HG03432 (cell line): ENCODE measurements around the gene KREMEN1.

Source experiments
- ATAC-seq: cut with Tn5 transposase; IDR thresholded peaks from one replicate; pipeline ENCODE4 v1.9.1; 2021; ENCODE audit warnings: mild to moderate bottlenecking, moderate library complexity; ENCODE audit not compliant: unreplicated experiment

Gene KREMEN1

DNA sequence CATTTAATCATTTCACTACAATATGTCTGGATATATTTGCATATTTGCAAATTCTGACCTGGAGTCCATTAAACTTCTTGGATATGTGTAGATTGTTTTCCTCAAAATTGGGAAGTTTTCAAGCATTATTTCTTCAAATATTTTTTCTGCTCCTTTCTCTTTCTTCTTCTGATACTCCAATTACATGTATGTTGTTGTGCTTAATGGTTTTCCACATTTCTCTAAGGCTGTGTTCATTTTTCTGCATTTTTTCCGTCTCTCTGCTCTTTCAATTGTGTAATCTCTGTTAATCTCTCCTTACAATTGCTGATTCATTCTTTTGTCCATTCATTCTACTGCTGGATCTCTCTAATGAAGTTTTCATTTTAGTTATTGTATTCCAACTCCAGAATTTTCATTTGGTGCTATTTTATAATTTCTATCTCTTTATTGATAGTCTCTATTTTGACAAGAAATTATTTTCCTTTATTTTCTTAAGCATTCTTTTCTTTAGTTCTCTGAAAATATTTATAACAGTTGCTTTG is 102.5 kb downstream of the KREMEN1 start:
- no peak for ATAC-seq

DNA sequence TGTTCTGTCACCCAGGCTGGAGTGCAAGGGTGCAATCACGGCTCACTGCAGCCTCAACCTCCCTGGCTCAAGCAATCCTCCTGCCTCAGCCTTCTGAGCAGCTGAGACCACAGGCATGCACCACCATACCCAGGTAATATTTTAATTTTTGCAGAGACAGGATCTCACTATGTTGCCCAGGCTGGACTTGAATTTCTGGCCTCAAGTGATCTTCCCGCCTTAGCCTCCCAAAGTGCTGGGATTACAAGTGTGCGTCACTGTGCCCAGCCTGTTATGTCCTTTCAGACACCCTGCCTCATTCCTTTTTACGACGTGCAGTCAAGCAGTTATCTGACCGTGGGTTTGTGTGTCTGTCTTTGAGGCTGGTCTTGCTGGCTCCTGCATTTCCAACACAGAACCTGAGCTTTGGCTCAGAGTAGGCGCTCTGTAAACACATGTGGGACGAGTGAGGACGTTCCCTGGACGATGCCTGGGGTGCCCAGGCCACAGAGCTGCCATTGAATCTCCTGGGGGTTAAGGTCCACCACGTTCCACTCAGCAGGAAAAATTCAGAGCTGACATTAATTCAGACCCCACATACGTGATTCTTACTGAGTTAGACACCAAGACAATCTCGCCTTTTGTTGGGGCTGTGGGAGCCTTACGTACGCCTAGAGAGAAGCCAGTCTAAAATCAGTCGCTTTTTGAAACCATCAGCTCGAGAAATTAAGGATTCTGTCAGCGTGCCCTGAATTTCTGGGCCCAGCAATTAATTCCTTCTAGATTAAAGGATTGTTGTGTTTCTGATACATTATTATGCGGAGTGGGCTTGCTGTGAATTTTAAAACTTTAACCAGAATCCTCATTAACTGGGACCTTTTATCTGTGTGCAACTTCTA is 111.4 kb downstream of the KREMEN1 start:
- no peak for ATAC-seq

DNA sequence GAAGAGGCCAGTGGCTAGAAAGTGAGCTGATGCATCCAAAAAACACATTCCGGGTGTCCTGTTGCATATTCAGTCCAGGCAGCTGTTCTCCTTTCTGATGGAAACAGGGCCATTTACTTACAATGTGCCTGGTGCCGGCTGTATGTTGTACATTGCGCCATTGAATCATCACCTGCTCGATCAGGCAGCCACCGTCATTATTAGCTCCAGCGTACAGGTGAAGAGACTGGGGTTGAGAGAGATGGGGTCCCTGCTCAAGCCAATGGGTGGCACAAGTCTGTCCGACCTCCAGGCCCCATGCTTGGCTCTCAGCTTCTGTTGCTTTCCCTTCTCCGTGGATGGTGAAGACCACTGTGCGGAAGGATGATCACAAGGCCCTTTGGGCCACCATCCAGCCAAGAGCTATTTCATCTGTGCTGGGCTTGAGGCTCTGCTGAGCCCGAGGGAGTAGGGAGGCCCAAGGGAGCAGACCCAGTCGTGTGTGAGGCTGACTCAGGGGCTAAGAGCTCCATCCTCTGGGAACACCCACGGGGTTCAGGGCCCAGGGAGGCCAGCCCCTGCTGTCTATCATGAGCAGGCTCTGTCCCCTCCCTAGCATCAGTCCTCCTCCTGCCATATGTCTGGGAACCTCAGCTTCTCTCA is 112.1 kb downstream of the KREMEN1 start:
- no peak for ATAC-seq

DNA sequence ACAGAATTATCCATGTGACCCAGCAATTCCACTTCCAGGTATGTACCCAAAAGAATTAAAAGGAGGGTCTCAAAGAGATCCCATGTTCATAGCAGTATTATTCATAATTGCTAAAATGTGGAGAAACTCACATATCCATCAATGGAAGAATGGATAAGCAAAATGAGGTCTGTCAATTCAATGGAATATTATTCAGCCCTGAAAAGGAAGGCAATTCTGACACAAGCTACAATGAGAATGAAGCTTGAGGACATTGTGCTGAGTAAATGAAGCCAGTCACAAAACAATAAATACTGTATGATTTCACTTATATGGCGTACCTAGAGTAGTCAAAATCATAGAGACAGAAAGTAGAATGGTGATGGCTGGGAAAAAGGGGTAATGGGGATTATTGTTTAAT is 113.5 kb downstream of the KREMEN1 start:
- no peak for ATAC-seq

DNA sequence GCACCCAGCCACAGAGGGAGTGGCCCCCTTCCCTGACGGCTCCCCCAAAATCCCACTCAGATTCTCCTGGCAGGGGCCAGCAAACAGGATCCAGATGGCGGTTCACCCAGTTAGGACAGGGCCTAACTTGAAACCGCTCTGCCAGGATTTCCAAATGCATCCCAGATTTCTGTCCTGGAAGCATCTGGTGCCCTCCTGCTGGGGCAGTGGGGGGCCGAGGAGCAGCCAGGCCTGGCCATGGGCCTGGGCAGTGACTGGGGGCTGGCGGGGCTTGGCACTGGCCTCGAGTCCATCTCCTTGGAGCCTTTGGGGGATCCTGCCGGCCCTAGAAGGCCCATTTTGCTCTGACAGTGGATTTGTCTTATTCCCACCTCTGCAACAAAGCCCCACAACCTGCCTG is 115.0 kb downstream of the KREMEN1 start:
- ATAC-seq: no peak

DNA sequence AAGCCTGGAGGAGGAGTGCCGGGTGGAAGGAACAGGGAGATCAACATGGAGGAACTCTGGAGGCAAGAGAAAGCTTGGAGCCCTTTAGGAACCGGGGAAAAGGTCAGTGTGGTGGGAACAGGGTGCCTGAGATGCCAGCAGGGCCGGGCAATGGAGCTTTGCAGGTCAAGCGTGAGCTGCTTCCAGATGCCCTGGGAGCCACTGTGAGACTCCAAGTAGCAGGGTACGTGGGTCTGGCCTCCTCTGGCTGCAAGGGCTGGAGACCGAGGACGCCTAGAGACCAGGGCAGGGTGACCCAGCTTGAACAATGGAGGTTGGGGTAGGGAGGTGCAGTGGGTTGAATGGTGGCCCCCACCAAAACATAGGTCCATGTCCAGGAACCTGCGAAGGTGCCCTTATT is 117.2 kb downstream of the KREMEN1 start:
- ATAC-seq: no peak

DNA sequence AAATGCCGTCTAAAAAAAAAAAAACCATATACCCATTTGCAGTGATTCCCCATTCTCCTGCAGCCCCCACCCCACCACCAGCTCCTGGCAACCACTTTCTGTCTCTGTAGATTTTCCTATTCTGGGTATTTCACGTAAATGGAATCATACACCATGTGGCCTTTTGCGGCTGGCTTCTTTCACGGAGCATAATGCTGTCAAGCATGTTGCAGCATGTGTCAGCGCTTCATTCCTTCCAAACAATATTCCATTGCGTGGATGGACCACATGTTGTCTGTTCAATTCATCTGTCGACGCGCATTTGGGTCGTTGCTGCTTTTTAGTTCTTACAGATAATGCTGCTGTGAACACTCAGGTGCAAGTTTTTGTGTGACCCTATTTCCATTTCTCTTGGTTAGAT is 118.1 kb downstream of the KREMEN1 start:
- no peak for ATAC-seq

DNA sequence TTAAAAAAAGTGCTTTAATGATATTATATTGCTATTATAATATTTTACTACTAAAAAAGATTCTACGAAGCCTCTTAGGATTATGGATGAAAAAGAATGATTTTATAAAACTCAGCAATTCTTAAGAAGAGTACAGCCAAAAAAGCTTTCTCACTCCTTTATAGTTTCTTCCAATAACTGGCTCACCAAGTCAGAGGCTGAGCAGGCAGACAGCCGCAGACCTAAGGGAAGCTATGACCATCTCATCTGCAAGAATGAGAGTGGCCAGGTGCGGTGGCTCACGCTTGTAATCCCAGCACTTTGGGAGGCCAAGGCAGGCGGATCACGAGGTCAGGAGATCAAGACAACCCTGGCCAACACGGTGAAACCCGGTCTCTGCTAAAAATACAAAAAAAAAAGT is 120.2 kb downstream of the KREMEN1 start:
- ATAC-seq: no peak

DNA sequence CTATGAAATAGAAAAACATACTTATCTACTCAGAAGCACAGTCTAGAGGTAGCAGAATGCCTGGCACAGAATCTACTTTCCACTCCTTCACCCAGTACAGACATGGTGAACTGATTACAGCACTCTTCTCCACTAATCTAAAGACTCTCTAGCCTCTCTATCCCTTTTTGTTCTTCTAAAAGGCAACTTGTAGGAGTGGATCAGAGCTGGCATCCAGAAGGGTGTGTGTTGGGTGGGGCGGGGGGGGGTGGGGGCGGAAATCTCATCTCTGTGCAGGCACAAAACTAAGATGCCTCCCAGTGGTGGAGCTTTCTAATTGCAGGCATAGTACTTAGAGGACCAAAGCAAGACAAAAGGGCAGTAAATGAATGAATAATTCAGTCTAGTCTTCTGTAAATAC is 121.3 kb downstream of the KREMEN1 start:
- no peak for ATAC-seq

DNA sequence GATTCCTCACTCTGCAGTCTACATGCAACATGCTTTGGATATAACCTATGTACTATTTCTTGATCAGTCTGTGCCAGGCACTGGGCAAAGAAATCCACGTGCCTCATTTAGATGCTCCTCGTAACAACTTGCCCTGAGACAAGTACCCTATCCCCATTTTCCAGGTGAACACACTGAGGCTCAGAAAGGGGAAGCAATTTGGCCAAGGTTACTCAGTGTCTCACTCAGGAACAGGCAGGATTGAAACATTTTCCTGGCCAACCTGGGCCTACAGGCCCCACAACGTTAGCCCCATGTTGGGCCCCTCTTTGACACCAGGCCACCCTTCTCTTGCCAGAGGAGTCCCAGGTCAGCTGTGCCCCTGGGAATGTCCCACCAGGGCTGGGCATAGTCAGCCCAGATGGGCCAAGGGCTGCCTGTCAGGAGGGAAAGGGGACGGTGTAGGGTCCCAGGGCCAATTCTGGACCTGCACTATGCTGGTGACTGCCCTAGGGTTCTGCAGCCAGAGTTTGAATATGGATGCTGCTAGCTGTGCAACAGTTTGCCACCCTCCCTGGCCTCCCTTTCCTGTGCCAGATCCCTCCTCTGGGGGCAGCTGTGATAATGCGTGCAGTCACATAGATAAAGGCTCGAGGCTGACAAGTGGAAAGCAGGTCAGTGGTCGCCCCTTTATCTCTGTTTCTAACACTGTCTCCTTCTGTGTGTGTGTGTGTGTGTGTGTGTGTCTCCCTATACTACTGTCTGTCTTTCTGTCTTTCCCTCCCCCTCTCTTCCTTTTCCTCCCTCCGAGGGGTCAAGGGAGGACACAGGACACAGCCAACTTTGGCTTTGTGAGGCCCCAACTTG is 122.5 kb downstream of the KREMEN1 start:
- no peak for ATAC-seq

DNA sequence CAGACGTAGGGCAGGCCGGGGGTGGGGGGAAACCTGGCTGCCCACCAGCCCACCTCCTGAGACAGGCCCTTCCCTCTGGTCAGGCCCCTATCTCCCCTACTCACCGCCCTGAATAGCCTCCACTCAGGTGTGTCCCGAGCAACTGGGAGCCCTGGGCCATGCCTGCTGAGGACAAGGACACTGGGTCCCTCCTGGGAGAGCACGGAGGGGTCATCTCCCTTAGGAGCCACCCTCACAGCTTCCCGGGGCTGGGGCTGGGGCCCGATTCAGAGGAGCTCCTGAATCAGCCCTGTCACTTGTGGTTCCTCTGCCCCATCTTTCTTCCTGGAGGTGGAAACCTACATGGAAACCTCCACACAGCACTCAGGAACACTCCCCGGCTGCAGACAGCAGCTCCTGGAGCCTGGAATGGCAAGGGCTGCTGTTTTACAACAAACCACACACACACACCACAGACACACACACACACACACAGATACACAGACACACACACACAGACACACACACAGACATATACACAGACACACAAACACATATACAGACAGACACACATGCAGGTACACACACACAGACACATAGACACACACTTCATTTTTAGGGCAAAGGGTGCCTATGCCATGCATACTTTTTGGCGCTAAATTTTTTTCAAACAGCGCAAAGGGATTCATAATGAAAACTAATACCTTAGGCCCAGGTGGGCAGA is 123.3 kb downstream of the KREMEN1 start:
- no peak for ATAC-seq

DNA sequence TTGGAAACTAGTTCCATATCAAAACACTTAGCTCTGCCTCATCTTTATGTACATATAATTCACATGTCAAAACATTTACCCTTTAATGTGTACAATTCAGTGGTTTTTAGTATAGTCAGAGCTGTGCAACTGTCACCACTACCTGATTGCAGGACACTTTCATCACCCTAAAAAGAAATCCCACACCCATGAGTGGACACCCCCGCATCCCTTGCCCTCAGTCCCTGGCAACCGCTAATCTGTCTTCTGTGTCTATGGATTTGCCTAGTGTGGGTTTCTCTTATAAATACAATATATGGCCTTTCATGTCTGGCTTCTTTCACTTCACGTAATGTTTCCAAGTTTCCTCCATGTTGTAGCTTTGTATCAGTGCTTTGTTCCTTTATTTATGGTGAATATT is 124.3 kb downstream of the KREMEN1 start:
- no peak for ATAC-seq

DNA sequence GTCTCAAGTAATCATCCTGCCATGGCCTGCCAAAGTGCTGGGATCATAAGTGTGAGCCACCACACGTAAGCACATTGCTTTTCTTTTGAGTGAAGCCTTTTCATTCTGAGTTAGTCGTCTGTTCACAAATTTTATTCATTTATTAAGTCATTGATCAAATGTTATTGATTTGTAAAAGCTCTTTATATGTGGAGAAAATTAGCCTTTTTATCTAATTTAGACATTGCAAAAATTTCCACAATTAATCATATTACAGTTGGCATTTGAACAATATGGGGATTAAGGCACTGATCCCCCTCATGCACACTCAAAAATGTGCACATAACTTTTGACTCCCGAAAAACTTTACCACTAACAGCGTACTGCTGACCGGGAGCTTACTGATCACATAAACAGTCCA is 125.4 kb downstream of the KREMEN1 start:
- ATAC-seq: no peak

DNA sequence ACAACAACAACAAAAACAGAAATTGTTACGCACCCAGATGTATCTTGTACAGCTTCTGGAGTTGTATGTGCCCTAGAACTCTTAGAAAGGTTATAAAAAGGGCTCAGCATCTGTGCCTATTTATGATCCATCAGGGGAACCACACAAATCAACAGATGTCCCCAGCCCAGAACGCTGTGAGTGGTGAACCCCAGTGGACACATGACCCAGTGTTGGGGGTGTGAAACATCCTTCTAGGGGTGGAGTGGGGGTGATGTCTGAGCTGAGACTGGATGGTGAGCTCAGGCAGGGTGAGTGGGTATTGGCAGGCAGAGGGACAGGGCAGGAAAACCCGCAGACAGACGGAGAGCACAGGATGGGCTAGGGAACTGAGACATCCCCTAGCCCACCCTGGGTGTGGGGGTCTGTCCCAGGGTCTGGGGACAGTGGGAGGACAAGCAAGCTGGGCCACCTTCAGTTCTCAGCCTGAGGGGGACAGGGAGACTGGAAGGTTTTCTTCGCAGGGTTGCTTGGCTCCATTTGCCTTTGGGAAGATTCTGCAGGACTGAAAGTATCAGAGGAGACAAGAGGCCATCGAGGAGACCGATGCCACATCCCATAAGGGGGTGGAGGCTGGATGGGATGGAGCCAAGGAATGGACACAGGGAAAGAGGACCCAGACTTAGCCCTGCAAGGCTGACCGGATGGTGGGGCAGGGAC is 127.0 kb downstream of the KREMEN1 start:
- no peak for ATAC-seq

DNA sequence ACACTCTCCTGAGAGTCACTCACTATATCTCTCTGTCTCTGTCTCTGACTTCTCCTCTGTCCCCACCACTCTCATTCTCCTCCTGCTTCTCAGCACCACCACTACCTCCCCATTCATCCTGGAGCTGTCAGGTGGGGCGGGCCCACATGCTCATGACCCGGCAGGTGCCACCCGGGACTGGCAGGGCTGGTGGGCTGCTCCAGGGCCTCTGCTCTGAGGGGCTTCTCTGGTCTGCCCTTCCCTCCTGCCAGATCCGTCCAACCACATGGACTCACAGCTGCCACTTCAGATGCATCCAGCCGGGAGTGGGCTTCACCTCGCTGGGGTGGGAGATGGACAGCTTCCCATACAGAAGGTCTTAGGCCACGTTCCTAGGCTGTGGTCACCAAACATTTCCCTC is 128.1 kb downstream of the KREMEN1 start:
- ATAC-seq: no peak

DNA sequence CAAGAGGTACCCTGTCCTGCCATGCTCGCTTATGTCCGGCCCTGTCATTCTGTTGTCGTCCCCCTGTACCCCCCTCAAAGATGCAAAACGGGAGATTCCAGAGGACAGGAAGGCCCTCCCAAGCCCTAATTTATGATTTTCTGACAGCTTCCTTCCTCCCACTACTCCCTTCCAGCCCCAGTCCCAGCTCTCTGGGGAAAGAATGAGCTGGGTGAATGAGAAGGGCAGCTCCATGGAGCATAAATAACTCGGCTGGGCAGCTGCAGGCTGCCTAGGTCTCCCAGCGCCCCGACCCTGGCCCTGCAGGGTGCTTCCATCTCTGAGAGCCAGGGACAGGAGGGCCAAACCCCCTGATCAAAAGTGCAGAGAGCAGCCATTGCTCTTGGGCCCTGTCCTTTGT is 128.9 kb downstream of the KREMEN1 start:
- no peak for ATAC-seq

DNA sequence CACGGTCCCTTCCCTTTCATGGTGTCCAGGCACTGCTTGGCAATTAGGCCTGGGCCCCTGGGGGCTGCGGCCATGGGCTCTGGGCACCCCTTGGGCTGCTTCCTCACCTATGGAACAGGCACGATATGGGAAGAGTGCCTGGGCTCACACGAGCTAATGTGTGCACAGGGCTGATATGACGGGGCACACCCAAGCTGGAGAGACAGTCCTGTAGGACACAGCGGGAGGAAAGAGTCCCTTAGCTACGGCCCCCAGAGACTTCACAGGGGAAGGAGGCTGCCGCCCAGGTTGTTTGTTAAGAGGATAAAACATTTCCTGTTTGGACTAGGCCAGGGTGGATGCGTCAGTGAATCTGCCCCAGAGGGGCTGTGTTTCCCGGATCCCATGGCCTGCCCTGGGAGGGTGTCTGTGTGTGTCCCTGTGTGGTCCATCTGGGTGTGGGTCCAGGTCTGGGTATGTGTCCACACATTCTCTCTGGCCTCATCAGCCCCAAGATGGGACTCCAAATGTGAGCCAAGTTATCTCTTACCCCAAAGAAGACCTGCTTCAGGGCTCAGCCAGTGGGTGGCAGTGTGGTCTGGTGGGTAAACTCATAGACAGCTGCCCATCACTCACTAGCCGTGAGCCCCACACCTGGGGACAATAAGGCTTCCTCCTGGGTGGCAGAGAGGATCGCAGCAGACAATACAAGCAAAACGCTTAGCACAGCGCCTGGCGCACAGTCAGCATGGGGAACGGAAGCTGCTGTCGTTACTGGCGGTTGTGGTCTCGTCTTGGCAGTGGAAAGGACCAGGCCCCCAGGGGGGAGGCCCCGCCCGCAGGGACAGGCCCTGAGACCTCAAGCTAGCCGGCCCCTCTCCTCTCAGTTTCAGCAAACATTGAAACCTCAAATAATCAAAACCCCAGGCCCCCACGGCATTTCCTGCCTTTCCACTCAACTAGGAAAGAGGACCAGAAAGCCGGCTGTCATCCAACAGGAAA is 129.7 kb downstream of the KREMEN1 start:
- ATAC-seq: peak; percentile 79

DNA sequence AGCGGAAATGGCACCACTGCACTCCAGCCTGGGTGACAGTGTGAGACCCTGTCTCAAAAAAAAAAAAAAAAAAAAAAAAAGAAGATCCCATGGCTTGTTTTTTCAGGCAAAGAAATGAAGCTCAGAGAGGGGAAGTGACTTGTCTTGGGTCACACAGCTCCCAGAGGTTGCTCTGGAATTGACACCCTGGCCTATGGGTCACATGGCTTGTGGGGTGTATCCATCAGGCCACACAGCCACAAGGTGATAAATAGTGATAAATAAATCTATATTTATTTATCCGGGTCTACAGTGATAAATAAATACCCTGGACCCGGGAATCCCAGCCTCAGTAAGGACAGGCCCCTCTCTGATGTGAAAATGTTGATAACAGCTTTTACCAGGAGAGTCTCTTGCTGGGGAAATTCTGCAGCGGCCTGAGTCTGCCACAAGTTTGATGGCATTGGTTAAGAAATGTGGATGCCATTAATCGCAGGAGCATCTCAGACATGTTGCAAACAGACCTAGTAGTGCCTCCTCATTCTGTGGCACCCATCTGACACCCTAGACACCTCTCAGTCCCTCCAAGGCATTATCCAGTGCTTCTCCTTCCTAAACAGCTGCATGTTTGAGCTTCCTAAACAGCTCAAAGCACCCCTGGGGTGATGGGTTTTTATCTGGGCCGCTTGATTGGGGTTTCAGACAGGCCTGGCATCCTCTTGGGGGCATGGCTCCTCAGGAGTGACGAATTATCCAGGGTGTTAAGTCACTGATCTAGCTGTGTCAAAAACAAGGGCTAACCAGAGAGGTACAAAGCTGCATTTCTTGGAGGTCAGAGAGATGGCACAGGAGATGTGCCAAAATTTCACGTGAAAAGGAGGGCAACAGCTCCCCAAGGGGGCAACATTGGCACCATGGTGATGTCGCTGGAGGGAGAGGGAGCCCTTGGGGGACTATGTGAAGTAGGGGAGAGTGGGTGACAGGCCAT is 130.9 kb downstream of the KREMEN1 start:
- ATAC-seq: no peak
